ENCODE data around the gene FCHSD2.

Gene FCHSD2

GRCh38 chr11:73142128-73142377 is at the start of gene FCHSD2:
FCHSD2 (minus strand) TSS chr11:73142318; CDS start chr11:73141877, 441 bp downstream.
- no peaks in the 10 kb centered on the region for H3K9me3 Mint-ChIP-seq
- peaks cover 36% of the 10 kb centered on the region for H3K36me3 Mint-ChIP-seq (ENCODE audit: low read depth)
- peak within 1 kb of the TSS; percentile 89 for H3K27ac Mint-ChIP-seq
- no peaks in the 10 kb centered on the region for H3K27me3 Mint-ChIP-seq
- H3K4me1 Mint-ChIP-seq (ENCODE audit: low read depth): peaks cover 45% of the 10 kb centered on the region
- intact Hi-C loops (cut with micrococcal nuclease): loop anchor here (2.0 to 5.0 kb wide), 2 partner anchors 15 to 35 kb away; no protein-coding TSS in a partner anchor
- peak within 1 kb of the TSS; percentile 100 for H3K4me3 Mint-ChIP-seq

DNA sequence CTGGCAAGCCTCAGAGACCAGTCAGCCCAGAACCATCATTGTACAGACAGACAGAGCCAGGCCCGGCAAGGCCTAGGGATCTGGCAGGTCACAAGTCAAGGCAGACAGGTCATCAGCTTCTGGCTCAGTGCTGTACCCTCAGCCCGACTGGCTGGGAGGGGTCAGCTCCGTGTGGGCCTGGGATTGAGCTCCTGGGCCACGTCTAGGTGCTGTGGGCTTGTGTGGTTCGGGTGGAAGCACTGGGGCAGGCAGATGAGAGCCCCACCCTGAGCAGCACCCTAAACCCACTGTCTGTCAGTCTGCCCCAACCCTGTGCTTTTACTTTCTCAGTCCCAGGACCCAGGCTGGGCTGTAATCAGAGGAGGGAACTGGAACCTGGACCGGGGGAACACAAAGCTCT is 49.0 kb upstream of the FCHSD2 start:
- Mint-ChIP-seq H3K4me1 (ENCODE audit: low read depth) (peaks cover 92% of the 10 kb centered on the region), H3K9me3 (no peaks in the 10 kb centered on the region), H3K27me3 (peaks cover 4% of the 10 kb centered on the region), H3K27ac (peak overlapping the region; percentile 53), H3K36me3 (ENCODE audit: low read depth) (no peaks in the 10 kb centered on the region), H3K4me3 (no peak overlapping the region)
- intact Hi-C loops (cut with micrococcal nuclease): no loop called here

DNA sequence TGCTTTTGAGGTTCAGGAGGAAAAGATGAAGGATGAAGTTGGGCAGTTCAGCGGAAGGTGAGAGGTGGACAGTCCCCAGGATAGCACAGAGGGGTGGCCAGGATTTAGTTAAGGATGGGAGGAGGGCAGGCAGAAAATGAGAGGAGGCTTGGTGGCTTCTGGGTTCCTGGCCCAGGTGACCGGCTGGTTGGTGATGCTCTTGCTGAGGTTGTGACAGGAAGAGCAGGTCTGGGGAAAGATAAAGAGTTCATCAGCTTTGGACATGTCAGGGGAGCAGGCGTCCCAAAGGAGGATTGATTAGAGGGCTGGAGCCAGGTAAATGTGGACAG is 48.4 kb upstream of the FCHSD2 start:
- no peaks in the 10 kb centered on the region for H3K36me3 Mint-ChIP-seq (ENCODE audit: low read depth)
- H3K9me3 Mint-ChIP-seq: no peaks in the 10 kb centered on the region
- H3K4me3 Mint-ChIP-seq: no peak overlapping the region
- H3K4me1 Mint-ChIP-seq (ENCODE audit: low read depth): peaks cover 94% of the 10 kb centered on the region
- H3K27me3 Mint-ChIP-seq: peaks cover 4% of the 10 kb centered on the region
- intact Hi-C loops (cut with micrococcal nuclease): no loop called here
- peak overlapping the region; percentile 53 for H3K27ac Mint-ChIP-seq

DNA sequence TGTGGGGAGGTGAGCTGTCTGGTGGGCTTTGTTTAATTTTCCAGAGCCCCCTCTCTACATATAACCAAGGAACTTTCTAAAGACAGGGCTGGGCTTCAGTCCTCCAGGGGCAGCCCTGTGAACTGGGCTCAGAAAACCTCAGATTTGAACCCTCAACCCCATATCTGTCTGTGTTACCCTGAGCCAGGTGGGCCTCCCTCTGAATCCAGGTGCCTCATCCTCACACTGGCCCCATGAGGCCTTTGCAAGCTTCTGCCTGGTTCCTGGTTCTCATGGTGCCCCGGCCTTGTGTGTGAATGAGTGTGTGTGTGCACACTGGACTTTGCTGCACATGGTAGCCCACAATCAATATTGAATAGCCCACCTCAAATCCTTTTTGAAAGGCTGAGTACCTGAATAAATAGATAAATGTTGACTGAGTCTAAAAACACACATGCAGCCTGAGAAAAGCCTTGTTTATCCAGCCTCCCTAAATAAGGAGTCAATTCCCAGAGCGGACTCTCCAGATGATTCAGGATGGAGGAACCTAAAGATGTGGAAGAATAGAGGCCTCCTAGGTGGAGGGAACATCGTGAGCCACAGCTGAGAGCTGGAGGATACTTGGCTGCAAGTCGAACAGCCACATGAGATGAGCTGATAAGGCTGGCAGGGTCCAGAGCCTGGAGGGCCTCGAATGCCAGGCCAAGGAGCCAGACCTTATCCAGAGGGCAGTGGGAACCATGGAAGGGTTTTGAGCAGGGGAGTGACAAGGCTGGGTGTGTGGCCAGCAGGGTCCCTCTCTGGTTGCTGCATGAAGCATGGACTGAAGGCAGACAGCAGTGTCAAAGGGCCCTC is 47.8 kb upstream of the FCHSD2 start:
- Mint-ChIP-seq H3K27me3 (peaks cover 4% of the 10 kb centered on the region), H3K36me3 (ENCODE audit: low read depth) (no peaks in the 10 kb centered on the region), H3K4me3 (no peak overlapping the region), H3K4me1 (ENCODE audit: low read depth) (peaks cover 97% of the 10 kb centered on the region), H3K27ac (peak overlapping the region; percentile 72), H3K9me3 (no peaks in the 10 kb centered on the region)
- intact Hi-C loops (cut with micrococcal nuclease): no loop called here

GRCh38 chr11:73189315-73189714 is 47.2 kb upstream of the FCHSD2 start:
- peaks cover 97% of the 10 kb centered on the region for H3K4me1 Mint-ChIP-seq (ENCODE audit: low read depth)
- H3K27ac Mint-ChIP-seq: peak overlapping the region; percentile 72
- H3K36me3 Mint-ChIP-seq (ENCODE audit: low read depth): no peaks in the 10 kb centered on the region
- no peak overlapping the region for H3K4me3 Mint-ChIP-seq
- H3K9me3 Mint-ChIP-seq: no peaks in the 10 kb centered on the region
- H3K27me3 Mint-ChIP-seq: peaks cover 4% of the 10 kb centered on the region
- intact Hi-C loops (cut with micrococcal nuclease): no loop called here

DNA sequence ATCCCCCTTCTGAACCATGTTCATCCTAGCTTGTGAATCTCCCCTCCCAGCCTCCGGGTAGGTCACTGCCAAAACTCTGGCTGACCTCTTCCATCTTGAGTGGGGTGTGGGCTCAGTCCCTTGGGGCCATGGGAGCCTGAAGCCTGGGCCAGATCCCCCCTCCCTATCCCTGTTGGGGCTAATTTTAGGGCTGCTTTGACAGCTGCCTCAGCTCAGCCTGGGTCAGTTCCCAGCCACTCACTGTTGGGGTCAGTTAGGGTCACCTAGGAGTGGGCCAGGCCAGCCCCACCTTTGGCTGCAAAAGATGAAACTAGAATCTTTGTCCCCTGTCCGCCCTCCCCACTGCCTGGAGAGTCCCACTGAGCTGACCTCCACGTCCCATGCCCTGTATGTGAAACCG is 46.2 kb upstream of the FCHSD2 start:
- Mint-ChIP-seq H3K27ac (peak overlapping the region; percentile 24), H3K4me1 (ENCODE audit: low read depth) (peaks cover 89% of the 10 kb centered on the region), H3K4me3 (no peak overlapping the region), H3K9me3 (no peaks in the 10 kb centered on the region), H3K27me3 (peaks cover 4% of the 10 kb centered on the region), H3K36me3 (ENCODE audit: low read depth) (no peaks in the 10 kb centered on the region)
- intact Hi-C loops (cut with micrococcal nuclease): no loop called here

DNA sequence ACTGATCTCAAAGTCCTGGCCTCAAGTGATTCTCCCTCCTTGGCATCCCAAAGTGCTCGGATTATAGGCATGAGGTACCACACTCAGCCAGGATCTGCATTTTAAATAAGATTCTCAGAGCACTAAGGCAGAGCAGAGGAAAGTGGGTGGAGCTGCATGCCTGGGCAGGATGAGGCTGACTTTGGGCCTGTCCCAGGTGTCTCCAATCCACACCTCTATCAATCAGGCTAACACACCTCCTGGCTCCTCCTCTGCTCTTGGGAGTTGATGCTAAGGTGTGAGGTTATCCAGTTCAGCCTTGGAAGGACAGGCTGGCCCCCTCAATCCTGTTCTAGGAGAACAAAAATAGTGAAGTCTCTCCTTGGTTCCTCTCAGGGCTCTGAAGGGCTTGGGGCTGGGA is 45.7 kb upstream of the FCHSD2 start:
- intact Hi-C loops (cut with micrococcal nuclease): no loop called here
- peaks cover 84% of the 10 kb centered on the region for H3K4me1 Mint-ChIP-seq (ENCODE audit: low read depth)
- peak overlapping the region; percentile 24 for H3K27ac Mint-ChIP-seq
- H3K36me3 Mint-ChIP-seq (ENCODE audit: low read depth): no peaks in the 10 kb centered on the region
- H3K27me3 Mint-ChIP-seq: peaks cover 4% of the 10 kb centered on the region
- no peak overlapping the region for H3K4me3 Mint-ChIP-seq
- H3K9me3 Mint-ChIP-seq: no peaks in the 10 kb centered on the region

DNA sequence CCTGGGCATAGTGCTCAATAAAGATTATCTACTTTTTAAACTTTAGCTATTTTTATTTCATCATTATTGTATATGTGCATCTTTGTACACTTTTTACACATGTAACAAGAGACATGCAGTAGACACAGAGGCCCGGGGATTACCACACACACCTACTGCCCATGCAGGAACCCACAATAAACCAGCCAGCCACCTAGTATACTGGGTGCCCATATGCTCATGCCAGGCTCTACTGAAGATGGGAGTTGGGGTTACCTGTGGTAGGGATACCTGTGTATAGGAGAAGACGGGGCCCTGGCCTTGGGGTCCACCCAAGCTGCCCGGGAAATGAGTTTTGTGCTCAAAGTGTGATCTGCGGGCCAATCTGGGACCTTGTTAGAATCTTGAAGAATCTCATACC is 44.8 kb upstream of the FCHSD2 start:
- Mint-ChIP-seq H3K27me3 (peaks cover 4% of the 10 kb centered on the region), H3K4me1 (ENCODE audit: low read depth) (peaks cover 74% of the 10 kb centered on the region), H3K27ac (no peak overlapping the region), H3K36me3 (ENCODE audit: low read depth) (no peaks in the 10 kb centered on the region), H3K9me3 (no peaks in the 10 kb centered on the region), H3K4me3 (no peak overlapping the region)
- intact Hi-C loops (cut with micrococcal nuclease): no loop called here

DNA sequence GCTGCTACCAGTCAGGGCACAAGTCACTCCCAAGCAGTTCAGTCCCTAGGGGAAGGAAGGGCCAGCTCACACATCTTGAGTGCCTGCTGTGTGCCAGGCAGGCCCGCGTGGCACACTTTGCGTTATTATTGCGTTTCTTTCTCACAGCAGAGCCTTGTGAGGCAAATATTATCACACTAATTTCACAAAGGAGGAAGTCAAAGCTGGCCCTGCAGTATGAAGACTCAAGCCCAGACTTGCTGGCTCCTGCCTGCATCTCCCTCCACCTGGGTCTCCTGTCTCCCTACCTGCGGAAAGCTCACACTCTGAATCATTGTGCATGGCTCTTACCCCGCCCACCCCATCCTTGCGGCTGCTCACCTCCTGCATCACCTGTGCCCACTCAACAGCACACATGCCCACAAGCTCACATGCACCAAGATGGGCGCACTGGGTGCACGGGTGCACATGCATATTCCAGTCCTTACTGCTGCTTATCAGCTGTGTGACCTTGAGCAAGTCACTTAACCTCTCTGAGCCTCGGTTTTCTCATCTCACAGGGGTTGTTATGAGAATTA is 44.3 kb upstream of the FCHSD2 start:
- Mint-ChIP-seq H3K9me3 (no peaks in the 10 kb centered on the region), H3K36me3 (ENCODE audit: low read depth) (no peaks in the 10 kb centered on the region), H3K4me1 (ENCODE audit: low read depth) (peaks cover 69% of the 10 kb centered on the region), H3K27ac (peak overlapping the region; percentile 56), H3K4me3 (no peak overlapping the region), H3K27me3 (peaks cover 4% of the 10 kb centered on the region)
- intact Hi-C loops (cut with micrococcal nuclease): no loop called here

- Mint-ChIP-seq H3K9me3 (no peaks in the 10 kb centered on the region), H3K4me1 (ENCODE audit: low read depth) (peaks cover 63% of the 10 kb centered on the region), H3K36me3 (ENCODE audit: low read depth) (no peaks in the 10 kb centered on the region), H3K27me3 (peaks cover 4% of the 10 kb centered on the region), H3K4me3 (no peak overlapping the region), H3K27ac (peak overlapping the region; percentile 56)
- intact Hi-C loops (cut with micrococcal nuclease): loop anchor here (1.0 to 2.0 kb wide), 2 partner anchors 52 to 103 kb away; no protein-coding TSS in a partner anchor
Measured at GRCh38 chr11:73185680-73186293, 43.7 kb upstream of the FCHSD2 start.

DNA sequence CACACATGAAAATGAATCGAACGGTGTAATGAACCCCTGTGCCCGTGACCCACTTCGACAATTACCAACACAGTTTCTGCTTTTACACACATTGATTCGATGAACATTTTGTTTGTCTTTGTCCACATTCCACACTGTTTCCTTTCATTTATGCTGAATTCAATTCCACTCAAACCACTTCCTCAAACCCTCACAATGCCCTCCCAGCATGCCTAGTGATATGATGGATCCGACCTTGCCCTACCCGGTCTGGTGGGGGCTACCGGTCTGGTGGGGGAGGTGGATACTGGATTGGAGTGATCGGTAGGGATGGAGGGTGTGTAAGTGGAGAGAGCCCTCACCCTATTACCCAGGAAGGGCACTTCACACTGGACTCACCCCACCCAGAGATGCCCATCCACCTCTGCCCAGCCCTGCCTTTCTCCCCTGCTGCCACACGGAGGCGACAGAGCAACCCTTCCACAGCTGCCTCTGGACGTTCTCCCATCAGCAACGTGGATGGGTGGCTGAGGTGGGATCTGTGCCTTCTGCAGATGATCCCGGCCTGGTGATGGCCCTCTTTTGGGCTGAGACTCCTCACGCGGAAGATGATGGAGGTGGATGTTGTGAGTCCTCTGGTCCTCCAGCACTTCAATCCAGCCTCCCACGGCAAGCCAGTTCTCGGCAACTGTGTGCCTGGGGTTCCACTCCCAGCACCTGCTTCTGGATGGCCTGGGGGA is 43.0 kb upstream of the FCHSD2 start:
- Mint-ChIP-seq H3K27me3 (peaks cover 1% of the 10 kb centered on the region), H3K4me1 (ENCODE audit: low read depth) (peaks cover 57% of the 10 kb centered on the region), H3K36me3 (ENCODE audit: low read depth) (no peaks in the 10 kb centered on the region), H3K9me3 (no peaks in the 10 kb centered on the region), H3K27ac (peak overlapping the region; percentile 63), H3K4me3 (peak overlapping the region; percentile 60)
- intact Hi-C loops (cut with micrococcal nuclease): loop anchor here (1.0 to 2.0 kb wide), 2 partner anchors 52 to 104 kb away; no protein-coding TSS in a partner anchor

DNA sequence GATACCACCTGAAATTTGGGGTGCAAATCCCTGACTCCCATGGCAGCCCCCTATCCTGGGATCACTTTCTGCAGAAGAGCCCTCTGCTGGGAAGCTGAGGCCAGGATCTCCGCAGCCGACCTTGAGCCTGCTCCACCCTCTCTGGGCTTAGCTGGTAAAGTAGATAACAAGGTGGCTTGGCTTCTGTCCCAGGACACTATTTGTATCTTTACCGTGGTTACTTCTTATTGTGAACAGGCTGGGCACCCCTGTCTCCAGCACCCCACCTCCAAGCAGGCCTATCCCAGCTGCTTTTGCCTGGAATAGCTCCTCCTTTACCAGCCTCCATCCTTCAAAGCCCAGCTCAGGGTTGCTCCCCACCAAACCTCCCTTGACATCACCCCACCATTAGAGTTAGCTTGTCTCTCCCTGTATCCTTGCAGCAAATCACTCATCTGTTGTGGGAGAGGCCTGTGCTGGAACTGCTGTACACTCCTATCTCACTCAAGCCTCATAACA is 40.8 kb upstream of the FCHSD2 start:
- Mint-ChIP-seq H3K9me3 (no peaks in the 10 kb centered on the region), H3K27ac (no peak overlapping the region), H3K4me1 (ENCODE audit: low read depth) (peaks cover 42% of the 10 kb centered on the region), H3K27me3 (no peaks in the 10 kb centered on the region), H3K36me3 (ENCODE audit: low read depth) (no peaks in the 10 kb centered on the region), H3K4me3 (no peak overlapping the region)
- intact Hi-C loops (cut with micrococcal nuclease): no loop called here

GRCh38 chr11:73178681-73179080 is 36.6 kb upstream of the FCHSD2 start:
- intact Hi-C loops (cut with micrococcal nuclease): loop anchor here (2.0 to 5.0 kb wide), 4 partner anchors 36 to 346 kb away; partner anchors contain the start of gene FCHSD2
- Mint-ChIP-seq H3K4me1 (ENCODE audit: low read depth) (peaks cover 30% of the 10 kb centered on the region), H3K9me3 (no peaks in the 10 kb centered on the region), H3K36me3 (ENCODE audit: low read depth) (no peaks in the 10 kb centered on the region), H3K27ac (no peak overlapping the region), H3K4me3 (no peak overlapping the region), H3K27me3 (peaks cover 3% of the 10 kb centered on the region)
